HG03039 (cell line): ENCODE data around the gene SPAG16.
"Not testable (repeated sequence)": the region's sequence is repeated elsewhere in the genome, so short reads cannot be mapped to it uniquely, and the experiment has no call there.

Experiments
- ATAC-seq: cut with Tn5 transposase; IDR thresholded peaks from one replicate; pipeline ENCODE4 v1.9.1; 2021; ENCODE audit warnings: mild to moderate bottlenecking, moderate library complexity; ENCODE audit not compliant: unreplicated experiment

Gene SPAG16

DNA sequence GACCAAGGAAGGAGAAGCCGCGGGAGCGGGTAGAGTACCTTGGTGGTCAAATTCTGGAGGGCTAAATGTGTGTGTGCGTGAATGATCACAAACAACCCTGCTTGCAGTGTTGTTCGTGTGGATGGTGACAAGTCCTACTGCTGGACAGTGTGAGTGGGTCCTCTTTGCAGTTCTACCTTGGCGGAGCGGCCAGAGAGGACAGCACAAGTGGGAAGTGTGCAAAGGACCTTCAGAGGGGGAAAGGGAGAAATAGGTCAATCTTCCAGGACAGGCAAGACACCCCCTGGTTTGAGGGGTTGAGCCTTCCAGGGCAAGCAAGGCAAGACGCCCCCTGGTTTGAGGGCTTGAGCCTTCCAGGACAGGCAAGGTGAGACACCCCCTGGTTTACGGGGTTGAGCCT lies 122.8 kb downstream of the SPAG16 start:
- ATAC-seq = not testable (repeated sequence)

DNA sequence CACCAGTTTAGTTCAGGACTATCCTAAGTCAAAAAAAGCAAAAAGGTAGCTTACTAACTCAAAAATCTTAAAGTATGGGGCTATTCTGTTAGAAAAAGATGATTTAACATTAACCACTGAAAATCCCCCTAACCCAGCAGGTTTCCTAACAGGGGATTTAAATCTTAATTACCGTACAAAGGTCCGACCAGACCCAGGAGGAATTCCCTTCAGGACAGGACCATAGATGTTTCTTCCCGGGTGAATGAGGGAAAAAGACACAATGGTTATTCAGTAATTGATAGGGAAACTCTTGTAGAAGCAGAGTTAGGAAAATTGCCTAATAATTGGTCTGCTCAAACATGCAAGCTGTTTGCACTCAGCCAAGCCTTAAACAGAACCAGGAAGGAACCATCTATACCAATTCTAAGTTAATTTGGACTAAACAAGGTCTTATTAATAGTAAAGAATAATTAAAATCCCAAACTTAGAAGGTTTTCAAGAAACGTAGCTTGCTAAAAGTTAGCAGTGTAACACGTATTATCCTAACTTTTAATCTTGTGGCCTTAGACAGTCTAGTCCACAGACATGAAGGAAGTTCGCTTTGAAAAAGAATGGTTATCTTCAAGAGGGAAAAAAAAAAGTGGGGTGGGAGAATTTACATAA lies 124.3 kb downstream of the SPAG16 start:
- ATAC-seq = not testable (repeated sequence)

DNA sequence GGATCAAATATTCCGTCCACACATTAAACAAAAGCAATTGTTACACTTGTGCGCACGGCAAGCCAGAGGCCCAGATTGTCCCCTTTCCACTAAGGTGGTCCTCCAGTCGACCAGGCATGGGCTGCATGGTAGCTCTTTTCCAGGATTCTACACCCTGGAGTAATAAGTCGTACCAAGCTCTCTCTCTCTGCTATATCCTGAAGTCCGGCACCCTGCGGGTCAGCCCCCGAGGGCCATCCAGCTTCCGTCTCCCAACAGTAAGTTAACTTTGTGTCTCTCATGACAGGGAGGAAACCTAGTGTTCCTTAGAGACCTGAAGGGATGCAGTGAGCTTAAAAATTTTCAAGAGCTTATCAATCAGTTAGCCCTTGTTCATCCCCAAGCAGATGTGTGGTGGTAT lies 126.4 kb downstream of the SPAG16 start:
- ATAC-seq = not testable (repeated sequence)

DNA sequence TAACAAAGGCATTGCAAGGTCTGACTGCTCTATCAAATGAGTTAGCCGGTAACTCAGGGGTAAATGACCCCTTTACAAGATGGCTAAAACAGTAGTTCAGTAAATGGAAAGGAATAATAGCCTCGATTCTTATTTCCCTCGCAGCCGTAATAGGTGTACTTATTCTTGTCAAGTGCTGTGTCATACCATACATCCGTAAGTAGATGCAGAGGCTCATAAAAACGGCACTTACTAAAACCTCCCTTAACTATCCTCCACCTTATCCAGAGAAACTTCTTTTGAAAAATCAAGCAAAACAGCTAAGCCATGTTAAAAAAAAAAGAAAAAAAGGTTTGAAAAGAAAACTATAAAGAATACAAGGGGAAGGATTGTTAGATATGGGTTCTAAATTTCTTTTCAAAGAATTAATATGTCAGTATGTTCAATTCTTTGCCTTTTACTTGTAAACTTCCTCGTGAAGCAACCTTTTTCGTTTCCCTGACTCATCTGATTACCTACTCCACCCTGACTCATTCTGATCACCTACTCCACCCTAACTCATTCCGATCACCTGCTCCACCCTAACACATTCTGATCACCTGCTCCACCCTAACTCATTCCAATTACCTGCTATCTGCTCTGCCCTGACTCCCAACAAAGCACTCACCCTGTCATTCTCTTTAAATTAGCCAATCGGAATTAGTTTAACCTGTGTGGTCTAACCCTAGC lies 127.5 kb downstream of the SPAG16 start:
- no peak for ATAC-seq

DNA sequence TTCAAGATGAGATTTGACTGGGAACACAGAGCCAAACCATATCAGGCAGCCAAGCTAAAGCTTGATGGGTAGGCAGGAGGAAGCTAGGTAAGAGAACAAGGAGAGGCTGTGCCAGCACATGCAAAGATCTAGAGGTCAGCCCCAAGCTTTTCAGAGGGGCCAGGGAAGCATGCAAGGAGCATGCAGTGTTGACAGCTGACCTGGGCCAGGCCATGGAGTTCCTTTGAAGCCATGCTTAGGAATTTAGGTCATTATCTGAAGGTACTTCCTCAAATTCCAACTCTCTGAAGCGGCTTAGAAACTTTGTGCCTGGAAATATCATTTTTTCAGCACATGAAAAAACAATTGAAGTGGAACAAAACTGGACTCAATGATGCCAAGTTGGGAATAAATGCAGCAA lies 130.8 kb downstream of the SPAG16 start:
- no peak for ATAC-seq

DNA sequence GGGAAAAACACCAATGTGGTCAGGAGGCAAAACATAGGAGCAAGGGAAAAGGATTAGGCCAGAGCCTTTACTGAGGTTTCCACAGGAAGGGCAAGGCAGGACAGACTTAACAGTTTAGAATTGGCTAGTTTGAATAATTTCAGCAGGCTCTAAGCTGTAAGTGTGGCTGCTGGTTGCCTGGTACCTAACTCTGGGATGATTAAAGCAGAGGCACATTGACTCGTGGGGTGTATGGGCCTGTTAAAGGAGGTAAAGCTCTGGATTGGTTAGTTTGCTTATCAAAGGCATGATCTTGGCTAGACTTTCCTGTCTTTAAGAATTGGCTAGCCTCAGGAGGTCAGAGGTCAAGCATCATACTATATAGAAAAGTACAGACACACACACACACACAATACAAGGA lies 132.6 kb downstream of the SPAG16 start:
- ATAC-seq = no peak

DNA sequence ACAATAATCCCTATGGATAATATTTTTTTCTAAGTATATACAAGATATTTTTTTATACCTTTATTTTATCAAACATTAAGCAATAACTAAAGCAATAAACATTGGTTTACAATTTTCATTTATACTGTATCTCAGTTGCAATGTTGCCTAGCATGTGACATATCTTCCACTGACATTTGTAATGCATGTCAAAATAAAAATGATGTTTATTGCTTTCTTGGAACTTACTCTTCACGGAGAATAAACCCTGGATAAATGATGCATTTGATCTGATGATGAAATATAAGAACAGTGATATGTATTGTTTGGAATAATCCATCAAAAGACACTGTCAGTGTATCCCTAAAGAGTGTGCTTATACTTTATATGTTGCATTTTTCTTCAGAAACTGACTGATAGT lies 135.7 kb downstream of the SPAG16 start:
- no peak for ATAC-seq

DNA sequence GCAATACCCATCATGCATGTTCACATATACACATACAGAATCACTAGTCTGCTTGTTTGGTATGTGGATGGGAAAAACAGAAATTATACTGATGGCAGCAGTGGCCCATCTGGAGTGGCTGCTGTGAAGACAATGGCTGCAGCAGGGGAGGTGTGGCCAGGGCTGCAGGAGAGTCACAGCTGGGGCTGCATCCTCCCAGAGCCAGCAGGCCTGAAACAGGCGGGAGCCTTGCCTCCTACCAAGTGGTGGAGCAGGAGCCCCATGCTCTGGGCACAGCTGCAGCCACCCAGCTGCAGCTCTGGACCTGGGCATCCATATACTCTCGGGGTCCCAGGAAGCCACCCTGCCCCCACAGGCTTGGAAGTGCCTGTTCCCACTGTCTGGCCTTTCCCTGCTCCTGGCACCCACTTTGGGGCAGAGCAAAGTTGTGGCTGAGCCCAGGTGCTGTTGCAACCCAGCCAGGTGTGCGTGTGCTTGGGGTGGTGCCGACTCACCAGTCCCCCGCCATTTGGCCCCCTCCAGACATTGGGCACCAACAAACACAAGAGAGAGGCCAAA lies 136.6 kb downstream of the SPAG16 start:
- ATAC-seq = no peak

DNA sequence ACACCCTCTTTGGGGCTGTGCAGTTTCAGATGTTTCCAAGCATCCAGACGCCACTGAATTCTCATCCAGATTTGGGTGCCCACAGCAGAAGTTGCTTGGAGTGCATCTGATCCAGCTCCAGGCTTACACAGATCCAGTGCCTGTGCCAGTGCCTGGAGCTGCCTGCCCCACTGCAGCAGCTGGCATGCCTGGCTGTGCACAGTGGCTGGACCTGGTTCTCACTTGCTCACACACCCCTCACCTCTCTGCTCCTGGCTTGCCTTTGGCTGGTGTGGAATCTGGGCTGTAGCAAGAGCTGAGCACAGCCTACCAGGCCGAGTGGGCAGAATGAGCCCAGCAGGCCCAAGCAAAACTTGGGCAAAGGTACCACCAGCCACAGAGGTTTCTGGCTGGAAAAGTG lies 137.9 kb downstream of the SPAG16 start:
- ATAC-seq = no peak

DNA sequence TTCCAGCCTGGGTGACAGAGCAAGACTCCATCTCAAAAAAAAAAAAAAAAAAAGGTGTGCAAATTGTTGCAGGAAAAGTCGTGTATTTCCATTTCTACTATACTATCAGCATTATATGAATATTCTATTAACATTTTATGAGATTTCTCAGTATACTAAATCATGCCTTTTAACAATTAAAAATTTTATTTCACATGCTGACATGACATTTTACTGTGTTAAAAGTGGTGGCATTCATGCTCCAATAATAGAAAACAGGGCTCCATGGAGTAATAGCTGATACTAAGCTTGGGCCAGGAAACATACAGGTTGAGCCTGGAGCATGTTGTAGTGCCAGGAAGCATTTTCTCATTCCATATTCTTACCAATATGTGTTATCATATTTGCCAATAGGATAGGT lies 141.4 kb downstream of the SPAG16 start:
- ATAC-seq = no peak

DNA sequence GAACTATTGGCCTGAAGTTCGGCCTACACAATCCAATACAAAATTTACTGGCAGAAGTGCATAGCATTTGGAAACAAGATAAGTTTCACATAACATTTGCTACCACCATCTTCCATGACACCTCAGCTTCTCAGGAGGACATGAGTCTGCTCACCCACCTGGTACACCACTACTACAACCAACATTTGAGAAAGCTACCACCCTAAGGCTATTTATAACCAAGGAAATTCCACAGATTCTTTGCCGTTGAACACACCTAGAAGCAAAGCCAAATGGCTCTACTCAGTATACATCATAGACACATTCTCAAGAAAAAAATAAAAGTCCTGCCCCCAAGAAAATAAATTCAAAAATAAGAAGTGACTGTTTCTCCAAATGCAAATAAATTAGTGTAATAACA lies 145.3 kb downstream of the SPAG16 start:
- no peak for ATAC-seq

DNA sequence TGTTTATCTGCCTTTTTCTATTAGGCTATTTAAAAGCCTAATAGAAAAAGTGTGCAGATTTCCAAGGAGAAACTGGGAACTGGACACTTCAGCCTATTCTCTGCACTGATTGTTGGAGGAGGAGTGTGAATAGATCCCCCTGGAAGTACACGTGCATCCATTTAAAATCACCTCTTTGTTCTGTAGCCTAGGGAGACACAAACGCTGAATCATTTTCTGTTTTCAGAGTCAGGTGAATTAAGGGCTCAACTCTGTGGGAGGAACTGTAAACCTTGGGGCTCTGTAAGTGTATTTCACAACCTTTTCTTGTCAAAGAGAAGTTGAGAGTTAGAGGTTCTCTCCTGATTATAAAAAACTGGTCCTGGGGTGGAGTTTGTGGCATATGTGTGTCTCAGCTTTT lies 159.7 kb downstream of the SPAG16 start:
- no peak for ATAC-seq

DNA sequence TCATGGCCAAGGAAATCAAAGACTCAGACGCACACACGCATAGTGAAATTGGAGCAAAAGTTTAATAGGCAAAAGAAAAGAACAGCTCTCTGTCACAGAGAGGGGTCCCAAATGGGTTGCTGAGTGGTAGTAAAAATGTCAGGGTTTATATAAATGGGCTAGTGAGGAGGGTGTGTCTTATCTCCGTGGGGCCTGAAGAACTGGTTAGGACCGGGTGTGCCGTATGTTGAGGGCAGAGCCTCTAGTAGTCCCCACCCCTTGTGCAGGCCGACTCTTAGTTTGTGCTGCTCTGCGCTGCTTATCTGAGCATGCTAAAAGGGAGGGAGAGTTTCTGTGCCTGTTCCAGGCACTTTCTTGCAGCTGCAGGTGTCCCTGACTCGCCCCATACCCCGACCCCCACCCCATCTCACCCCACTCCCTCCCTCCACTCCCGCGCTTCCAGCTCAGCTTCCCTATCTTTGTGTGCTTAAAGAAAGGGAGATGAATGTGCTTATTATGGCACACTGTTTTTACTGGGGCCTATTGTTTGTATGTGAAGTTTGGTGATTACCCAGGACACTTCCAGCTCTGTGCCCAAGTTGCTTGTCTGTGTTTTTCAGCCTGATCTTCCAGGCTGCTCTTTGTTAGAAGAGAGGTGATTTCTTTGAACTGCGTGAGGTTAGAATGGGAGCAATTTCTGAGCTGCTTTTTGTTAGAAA lies 167.4 kb downstream of the SPAG16 start:
- ATAC-seq = no peak

DNA sequence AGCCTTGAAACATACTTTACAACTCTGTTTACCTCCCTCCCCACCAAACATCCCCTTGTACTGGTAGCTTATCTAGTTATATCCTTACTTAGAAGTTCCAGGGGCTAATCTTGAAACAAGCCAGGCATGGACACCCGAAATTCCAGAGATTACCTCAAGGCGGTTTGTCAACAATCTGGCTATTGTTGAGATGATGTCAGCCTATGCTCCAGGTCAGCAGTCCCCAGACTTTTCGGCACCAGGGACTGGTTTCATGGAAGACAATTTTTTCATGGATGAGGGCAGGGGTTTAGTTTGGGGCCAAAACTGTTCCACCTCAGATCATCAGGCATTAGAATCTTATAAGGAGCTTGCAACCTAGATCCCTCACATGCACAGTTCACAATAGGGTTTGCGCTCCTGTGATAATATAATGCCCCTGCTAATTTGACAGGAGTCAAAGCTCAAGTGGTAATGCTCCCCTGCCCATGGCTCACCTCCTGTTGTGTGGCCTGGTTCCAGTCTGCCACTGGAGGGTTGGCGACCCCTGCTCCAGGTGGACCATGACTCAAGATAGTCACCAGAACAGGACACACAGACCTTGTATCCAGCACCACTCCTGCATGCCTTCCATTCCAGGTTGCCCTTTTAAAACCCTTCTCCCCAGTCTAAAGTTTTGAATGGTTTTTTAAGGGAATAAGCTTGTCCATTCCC lies 171.2 kb downstream of the SPAG16 start:
- no peak for ATAC-seq

DNA sequence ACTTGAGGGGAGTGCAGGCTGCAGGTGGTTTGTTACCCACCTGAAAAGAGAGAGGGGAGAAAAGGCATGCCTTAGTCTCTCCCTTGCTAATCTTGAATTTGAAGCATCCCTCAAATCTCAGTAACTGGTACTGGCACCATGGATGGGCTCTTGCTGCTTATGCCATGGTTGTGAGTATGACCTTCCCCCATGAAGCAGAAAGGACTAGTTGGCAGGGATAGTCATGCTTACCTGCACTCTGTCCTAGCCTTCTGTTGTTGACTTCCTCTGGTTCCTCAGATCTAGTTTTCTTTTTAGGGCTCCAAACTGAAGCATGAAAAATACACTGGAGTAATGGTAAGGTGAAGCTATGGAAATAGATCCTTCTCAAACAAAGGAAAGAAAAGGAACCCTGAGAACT lies 191.2 kb downstream of the SPAG16 start:
- no peak for ATAC-seq

DNA sequence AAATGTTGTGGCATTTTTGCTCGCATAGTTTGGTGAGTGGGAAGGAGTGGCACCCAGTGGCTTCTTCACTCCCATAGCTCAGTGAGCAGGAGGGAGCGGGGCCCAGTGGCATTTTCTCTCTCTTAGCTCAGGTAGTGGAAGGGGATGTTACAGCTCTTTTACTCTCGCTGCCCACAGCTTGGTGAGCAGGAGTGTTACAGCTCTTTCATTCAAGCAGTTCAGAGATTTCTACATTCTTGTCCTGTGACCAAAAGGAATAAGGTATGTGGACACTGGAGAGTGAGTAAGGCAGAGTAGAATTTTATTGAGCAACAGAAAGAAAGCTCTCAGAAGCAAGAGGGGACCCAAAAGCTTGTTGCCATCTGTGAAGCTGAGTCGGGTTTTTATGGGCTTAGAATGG lies 192.4 kb downstream of the SPAG16 start:
- no peak for ATAC-seq

DNA sequence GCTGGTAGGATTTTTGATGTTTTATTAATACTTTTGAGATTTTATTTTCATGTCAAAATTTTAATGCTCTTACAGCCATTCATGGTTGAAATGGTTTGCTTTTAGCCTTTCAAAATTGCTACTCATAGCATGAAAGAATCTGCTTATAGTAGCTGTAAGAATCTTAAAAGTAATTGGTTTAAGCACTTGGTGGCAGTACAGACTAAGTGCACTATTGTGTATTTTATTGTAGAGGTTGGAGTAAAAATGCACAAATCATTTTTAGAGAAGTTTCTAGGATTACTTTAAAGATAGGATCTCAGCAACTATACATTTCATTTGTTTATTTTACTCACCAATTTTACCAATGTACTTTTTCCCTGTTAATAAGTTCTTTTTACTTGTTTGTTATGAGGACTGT lies 205.8 kb downstream of the SPAG16 start:
- no peak for ATAC-seq

DNA sequence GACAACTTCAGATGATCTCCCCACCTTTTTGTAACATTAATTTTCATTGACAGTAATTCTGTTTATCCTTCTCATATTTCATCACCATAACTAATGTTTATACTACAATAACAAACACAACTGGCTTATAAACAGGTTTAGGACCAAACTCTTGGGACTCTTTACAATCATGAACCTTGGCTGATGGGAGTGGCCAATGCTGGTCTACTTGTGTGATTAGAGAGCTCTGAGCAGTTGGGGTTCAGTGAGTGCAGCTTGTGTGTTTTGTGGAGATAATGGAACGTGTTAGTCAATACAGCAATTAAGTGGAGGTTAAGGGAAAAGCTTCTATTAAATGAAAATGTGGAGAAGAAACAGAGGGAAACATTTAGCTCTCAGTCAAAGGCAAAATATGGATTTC lies 207.1 kb downstream of the SPAG16 start:
- ATAC-seq = no peak

DNA sequence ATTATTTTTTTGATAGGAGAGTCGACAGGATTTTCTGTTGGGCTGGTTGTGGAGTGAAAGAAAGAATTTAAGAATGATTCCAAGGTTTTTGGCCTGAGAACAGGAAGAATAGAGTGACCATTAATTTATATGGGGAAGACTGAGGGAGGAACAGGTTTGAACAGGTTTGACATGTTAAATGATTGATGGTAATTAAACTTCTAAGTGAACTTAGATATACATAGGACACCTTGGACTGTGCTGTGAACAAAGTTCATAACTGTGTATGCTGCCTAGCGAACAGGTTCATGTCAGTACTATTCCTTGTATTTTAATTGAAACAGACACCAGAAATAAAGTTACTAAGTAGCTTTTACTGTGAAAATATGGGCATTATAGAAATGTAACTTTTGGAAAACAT lies 212.0 kb downstream of the SPAG16 start:
- no peak for ATAC-seq

DNA sequence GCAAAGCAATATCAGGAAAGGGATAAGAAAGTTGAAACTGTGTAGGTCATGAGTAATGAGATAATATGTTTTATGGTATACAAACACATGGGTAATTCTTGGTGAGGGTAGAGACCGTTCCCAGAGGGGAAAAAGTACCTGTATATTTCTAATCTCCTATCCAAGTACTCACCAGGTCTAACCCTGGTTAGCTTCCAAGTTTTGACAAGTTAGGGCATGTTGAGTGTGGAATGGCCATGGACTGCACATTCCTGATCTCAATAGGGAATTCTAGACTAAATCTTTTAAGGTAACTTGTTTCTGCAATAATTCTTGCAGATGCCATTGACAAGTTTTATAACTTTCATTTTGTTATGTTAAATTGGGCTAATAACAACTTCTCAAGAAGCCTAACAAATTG lies 216.6 kb downstream of the SPAG16 start:
- ATAC-seq = no peak

DNA sequence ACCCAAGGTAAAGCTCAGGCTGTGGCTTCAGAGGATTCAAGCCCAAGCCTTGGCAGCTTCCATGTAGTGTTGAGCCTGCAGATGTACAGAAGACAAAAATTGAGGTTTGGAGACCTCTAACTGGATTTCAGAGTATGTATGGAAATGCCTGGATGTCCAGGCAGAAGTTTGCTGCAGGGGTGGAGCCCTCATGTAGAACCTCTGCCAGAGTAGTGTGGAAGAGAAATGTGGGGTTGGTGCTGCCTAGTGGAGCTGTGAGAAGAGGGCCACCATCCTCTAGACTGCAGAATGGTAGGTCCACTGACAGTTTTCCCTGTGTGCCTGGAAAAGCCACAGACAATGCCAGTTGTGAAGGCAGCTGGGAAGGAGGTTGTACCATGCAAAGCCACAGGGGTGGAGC lies 239.9 kb downstream of the SPAG16 start:
- no peak for ATAC-seq
